Breast epithelium (tissue), 4 donors: ENCODE measurements around the gene CADPS2. TPM values are rescaled to one million over a fixed set of nuclear protein-coding genes. Genes with fewer than 3 reads are reported as not detected.

Experiments used
- DNase-seq, 2 donors: peaks; one replicate each; pipeline ENCODE4 v3.0.0-alpha.2; 2019; ENCODE audit warnings: low spot score in 2 of 2
- H3K27ac ChIP-seq, 2 donors: fragments of 200-600 bp; sonication (generic) in 1 of 2; one replicate each; pipeline ENCODE4 v1.5.1; 2016 to 2019; ENCODE audit warnings: mild to moderate bottlenecking in 1 of 2
- H3K27me3 ChIP-seq, 2 donors: fragments of 200-600 bp; sonication (generic) in 1 of 2; one replicate each; pipeline versions ENCODE4 v1.5.1 to v1.6.0; 2017 to 2019; ENCODE audit warnings: control low read depth in 1 of 2, mild to moderate bottlenecking in 1 of 2
- H3K36me3 ChIP-seq: fragments of 200-600 bp; one replicate; pipeline ENCODE4 v1.5.1; 2019
- H3K4me1 ChIP-seq, 2 donors: fragments of 200-600 bp; sonication (generic); one replicate each; pipeline ENCODE4 v1.5.1; 2016 to 2019; ENCODE audit warnings: control low read depth in 1 of 2
- H3K4me3 ChIP-seq, 3 donors: fragments of 200-600 bp; sonication (generic); 1 replicate in 2 of 3; 2 replicates in 1 of 3; pipeline ENCODE4 v1.5.1; 2016 to 2019; ENCODE audit warnings: mild to moderate bottlenecking in 3 of 3, moderate library complexity in 2 of 3
- H3K9me3 ChIP-seq, 2 donors: fragments of 200-600 bp; sonication (generic) in 1 of 2; one replicate each; pipeline ENCODE4 v1.5.1; 2016 to 2019; ENCODE audit warnings: control low read depth in 1 of 2
- CTCF ChIP-seq, 3 donors: fragments of 450-650 bp; IDR thresholded peaks; one replicate each; pipeline ENCODE4 v1.5.1; 2016 to 2017; ENCODE audit warnings: antibody characterized with exemption in 3 of 3, mild to moderate bottlenecking in 3 of 3, moderate library complexity in 3 of 3
- POLR2A ChIP-seq: fragments of 450-650 bp; IDR thresholded peaks from one replicate; pipeline ENCODE4 v1.6.1; 2016; ENCODE audit warnings: antibody characterized with exemption, mild to moderate bottlenecking, moderate library complexity
- POLR2AphosphoS5 ChIP-seq, 3 donors: sonication (generic); formaldehyde crosslinking; IDR thresholded peaks; one replicate each; pipeline ENCODE4 v1.6.1; 2017; ENCODE audit warnings: antibody characterized with exemption in 3 of 3
- intact Hi-C: fragments of 100-400 bp; cut with DNase I; formaldehyde crosslinking; loops from one replicate; pipeline ENCODE4 v1.15.1; 2023; ENCODE audit warnings: low total_unique reads
- total RNA-seq, 3 donors: library from RNA; depleted of rRNA; stranded (reverse); fragments of >200 nt; gene quantifications; one replicate each; pipeline ENCODE4 v1.1.0, GENCODE V29; 2016

The CADPS2 gene
- total RNA-seq, 3 donors from 2014 or later, result 12.3 to 67.5 (median 66.5) TPM

DNA sequence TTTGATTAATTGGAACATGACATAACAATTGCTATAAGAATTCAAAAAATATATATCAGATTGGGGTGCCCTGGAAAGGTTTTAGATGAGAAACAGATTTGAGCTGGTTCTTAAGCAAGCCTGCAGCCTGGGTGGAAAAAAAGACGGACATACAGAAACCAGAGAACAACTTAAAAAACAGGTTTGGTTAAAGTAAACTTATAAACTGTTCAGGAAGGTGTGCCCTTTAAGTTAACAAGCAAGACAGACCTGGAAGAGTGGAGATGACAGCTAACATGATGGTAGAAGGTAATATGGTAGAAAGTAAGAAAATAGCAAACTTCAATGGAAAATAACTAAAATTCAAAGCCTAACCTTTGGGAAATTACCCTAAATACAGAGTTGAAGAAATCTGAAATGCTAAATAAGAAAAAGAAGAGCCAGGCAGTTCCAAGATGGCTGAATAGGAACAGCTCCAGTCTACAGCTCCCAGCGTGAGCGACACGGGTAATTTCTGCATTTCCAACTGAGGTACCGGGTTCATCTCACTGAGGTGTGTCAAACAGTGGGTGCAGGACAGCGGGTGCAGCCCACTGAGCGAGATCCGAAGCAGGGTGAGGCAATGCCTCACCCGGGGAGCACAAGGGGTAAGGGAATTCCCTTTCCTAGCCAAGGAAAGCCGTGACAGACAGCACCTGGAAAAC lies 52.2 kb downstream of the CADPS2 start:
- Histone ChIP-seq H3K27ac (no peak overlapping the region), H3K27me3 (no peaks in the 10 kb centered on the region), H3K36me3 (no peaks in the 10 kb centered on the region), H3K4me3 (no peak overlapping the region), H3K9me3 (no peaks in the 10 kb centered on the region), H3K4me1 (no peaks in the 10 kb centered on the region)
- DNase-seq, result no peak
- intact Hi-C loops, result no loop called here
- no peak for TF ChIP-seq POLR2A
- TF ChIP-seq POLR2AphosphoS5 (IDR thresholded peaks at IDR 0.05), result no peak
- no peak for TF ChIP-seq CTCF (IDR thresholded peaks at IDR 0.05)

GRCh38 chr7:122831436-122831835 lies 54.8 kb downstream of the CADPS2 start:
- intact Hi-C loops, result no loop called here
- Histone ChIP-seq H3K4me1 (no peaks in the 10 kb centered on the region), H3K36me3 (no peaks in the 10 kb centered on the region), H3K27ac (no peak overlapping the region), H3K27me3 (no peaks in the 10 kb centered on the region), H3K9me3 (no peaks in the 10 kb centered on the region), H3K4me3 (no peak overlapping the region)
- no peak for DNase-seq
- TF ChIP-seq POLR2A (no peak), CTCF (IDR thresholded peaks at IDR 0.05) (no peak), POLR2AphosphoS5 (IDR thresholded peaks at IDR 0.05) (no peak)

DNA sequence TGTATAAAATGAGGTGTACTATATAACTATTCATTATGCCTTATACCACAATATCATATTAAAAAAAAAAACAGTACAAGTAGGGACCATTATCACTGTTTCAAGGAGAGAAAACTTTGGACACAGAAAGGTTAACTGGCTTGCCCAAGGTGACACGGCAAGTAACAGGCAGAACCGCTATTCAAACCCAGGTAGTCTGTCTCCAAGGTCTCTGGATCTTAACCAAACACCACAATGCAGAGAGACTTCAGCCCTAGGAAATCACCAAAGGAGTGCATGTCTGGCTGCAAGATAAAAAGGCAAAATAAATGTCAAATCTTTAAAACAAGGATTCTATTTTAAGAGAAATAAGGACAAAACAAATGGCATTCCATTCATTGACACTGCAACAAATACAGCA lies 56.3 kb downstream of the CADPS2 start:
- no peak for DNase-seq
- intact Hi-C loops, result no loop called here
- Histone ChIP-seq H3K4me1 (no peaks in the 10 kb centered on the region), H3K36me3 (no peaks in the 10 kb centered on the region), H3K4me3 (no peak overlapping the region), H3K27ac (no peak overlapping the region), H3K27me3 (no peaks in the 10 kb centered on the region), H3K9me3 (no peaks in the 10 kb centered on the region)
- TF ChIP-seq CTCF (IDR thresholded peaks at IDR 0.05) (no peak), POLR2AphosphoS5 (IDR thresholded peaks at IDR 0.05) (no peak), POLR2A (no peak)

DNA sequence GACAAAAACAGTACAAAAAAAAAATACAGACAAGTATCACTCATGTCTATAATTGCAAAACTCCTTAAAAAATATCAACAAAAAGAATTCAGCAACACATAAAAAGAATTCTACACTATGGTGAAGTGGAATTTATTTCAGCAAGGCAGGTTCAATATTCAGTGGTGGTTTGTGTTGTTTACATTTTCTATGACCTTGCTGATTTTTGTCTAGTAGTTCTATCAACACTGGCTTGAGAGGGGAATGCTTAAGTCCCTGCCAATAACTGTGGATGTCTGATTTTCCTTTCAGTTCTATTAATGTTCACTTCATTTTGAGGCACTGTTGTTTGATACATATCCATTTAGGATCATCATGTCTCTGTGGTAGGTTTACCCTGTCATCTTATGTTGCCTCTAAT lies 58.5 kb downstream of the CADPS2 start:
- H3K4me1 ChIP-seq, result no peaks in the 10 kb centered on the region
- H3K27ac ChIP-seq, result no peak overlapping the region
- no peak for DNase-seq
- no peak overlapping the region for H3K4me3 ChIP-seq
- H3K36me3 ChIP-seq, result no peaks in the 10 kb centered on the region
- intact Hi-C loops, result no loop called here
- H3K27me3 ChIP-seq, result no peaks in the 10 kb centered on the region
- no peak for TF ChIP-seq POLR2AphosphoS5 (IDR thresholded peaks at IDR 0.05)
- TF ChIP-seq POLR2A, result no peak
- no peak for TF ChIP-seq CTCF (IDR thresholded peaks at IDR 0.05)
- no peaks in the 10 kb centered on the region for H3K9me3 ChIP-seq

- H3K27me3 ChIP-seq, result no peaks in the 10 kb centered on the region
- no peaks in the 10 kb centered on the region for H3K9me3 ChIP-seq
- TF ChIP-seq CTCF (IDR thresholded peaks at IDR 0.05) (no peak), POLR2AphosphoS5 (IDR thresholded peaks at IDR 0.05) (no peak), POLR2A (no peak)
- no peaks in the 10 kb centered on the region for H3K36me3 ChIP-seq
- no peaks in the 10 kb centered on the region for H3K4me1 ChIP-seq
- H3K4me3 ChIP-seq, result no peak overlapping the region
- DNase-seq, result no peak
- intact Hi-C loops, result no loop called here
- H3K27ac ChIP-seq, result no peak overlapping the region
Observed at GRCh38 chr7:122813845-122814244, 72.4 kb downstream of the CADPS2 start.
